Measurements from ENCODE around the gene SPHKAP.

GRCh38 chr2:228064024-228064423 lies 117.5 kb downstream of the SPHKAP start:
- no peak for TF ChIP-seq CTCF (IDR thresholded peaks at IDR 0.05)
- TF ChIP-seq POLR2AphosphoS5 (IDR thresholded peaks at IDR 0.05): no peak
- no peak for TF ChIP-seq EP300 (IDR thresholded peaks at IDR 0.05)
